ENCODE results near the gene PPP2R5A. TPM values are rescaled to one million over a fixed set of nuclear protein-coding genes. Genes with fewer than 3 reads are reported as not detected.

Gene PPP2R5A
- polyA plus RNA-seq, 3 donors = 29.4 to 33.9 (median 30.2) TPM

GRCh38 chr1:212401838-212402582 lies 116.8 kb downstream of the PPP2R5A start:
- DNase-seq = no peak

- DNase-seq = no peak
Measured at GRCh38 chr1:212402666-212403321, 117.6 kb downstream of the PPP2R5A start.

GRCh38 chr1:212410231-212410820 lies 125.1 kb downstream of the PPP2R5A start:
- DNase-seq = no peak

Other genes with a start within 250 kb of the PPP2R5A start
- 10 to 100 TPM; 14.9 to 21.7 (median 19.4) TPM for gene INTS7, start 249.9 kb upstream of the PPP2R5A start, polyA plus RNA-seq (ENCODE audit: insufficient read length in 3 of 3)
- gene DTL, start 249.7 kb upstream of the PPP2R5A start, polyA plus RNA-seq (ENCODE audit: insufficient read length in 3 of 3) = 10 to 100 TPM; 19.2 to 23.8 (median 20.5) TPM
- gene PACC1, start 129.5 kb downstream of the PPP2R5A start, polyA plus RNA-seq (ENCODE audit: insufficient read length in 3 of 3) = 10 to 100 TPM; 10.1 to 13.4 (median 13.1) TPM
- 10 to 100 TPM; 32.9 to 37.6 (median 36.9) TPM for gene NENF, start 147.5 kb downstream of the PPP2R5A start, polyA plus RNA-seq (ENCODE audit: insufficient read length in 3 of 3)